Measurements from ENCODE around the gene TAF1. TPM values are rescaled to one million over a fixed set of nuclear protein-coding genes. Genes with fewer than 3 reads are reported as not detected.
"Not testable (repeated sequence)": the region's sequence is repeated elsewhere in the genome, so short reads cannot be mapped to it uniquely, and the experiment has no call there.

The TAF1 gene
- total RNA-seq, 4 donors from 2014 or later: 13.2 to 21.7 (median 19.1) TPM

GRCh38 chrX:71366674-71367256 is 608 bp downstream of the TAF1 start:
- H3K36me3 ChIP-seq: peaks cover 0 to 7% of the 10 kb centered on the region in 2 donors
- H3K27me3 ChIP-seq: no peaks in the 10 kb centered on the region
- DNase-seq (peak in 1 of 2 donors; percentile 14), ATAC-seq (peak; percentile 9 to 13)
- H3K9me3 ChIP-seq: no peaks in the 10 kb centered on the region
- peaks cover 8 to 12% of the 10 kb centered on the region in 2 donors for H3K4me1 ChIP-seq
- intact Hi-C loops (cut with DNase I; ENCODE audit: low total_unique reads): loop anchor here (1.0 to 10.0 kb wide), 5 partner anchors 82 to 1234 kb away; partner anchors contain the start of genes IGBP1, NONO, OGT and PIN4
- peak overlapping the region; percentile 81 to 96 (median 88) for H3K27ac ChIP-seq
- in situ Hi-C loops (cut with MboI; ENCODE audit: low sequenced_read_pairs in 4 of 4): loop anchor here in 2 of 4 donors (25.0 kb wide), 1 partner anchor 104 kb away; the partner anchor contains the start of gene ZMYM3 (in 2 of the 2)
- peak overlapping the region; percentile 63 to 85 (median 82) for H3K4me3 ChIP-seq
- TF ChIP-seq CTCF (IDR thresholded peaks at IDR 0.05 in 4 of 5, conservative IDR thresholded peaks at IDR 0.05 in 1 of 5): no peak
- no peak for TF ChIP-seq POLR2A (IDR thresholded peaks at IDR 0.05)

GRCh38 chrX:71367396-71367795 is 1.2 kb downstream of the TAF1 start:
- peak overlapping the region; percentile 63 to 85 (median 82) for H3K4me3 ChIP-seq
- H3K4me1 ChIP-seq: peaks cover 8 to 12% of the 10 kb centered on the region in 2 donors
- H3K36me3 ChIP-seq: peaks cover 0 to 7% of the 10 kb centered on the region in 2 donors
- ATAC-seq: no peak
- intact Hi-C loops (cut with DNase I; ENCODE audit: low total_unique reads): loop anchor here (5.0 to 10.0 kb wide), 3 partner anchors 83 to 1235 kb away; partner anchors contain the start of genes IGBP1, NONO and PIN4
- no peaks in the 10 kb centered on the region for H3K27me3 ChIP-seq
- H3K9me3 ChIP-seq: no peaks in the 10 kb centered on the region
- no peak for DNase-seq
- TF ChIP-seq POLR2A (IDR thresholded peaks at IDR 0.05): no peak
- no peak for TF ChIP-seq CTCF (IDR thresholded peaks at IDR 0.05 in 4 of 5, conservative IDR thresholded peaks at IDR 0.05 in 1 of 5)
- H3K27ac ChIP-seq: peak overlapping the region; percentile 81 to 96 (median 88)
- in situ Hi-C loops (cut with MboI; ENCODE audit: low sequenced_read_pairs in 4 of 4): loop anchor here in 2 of 4 donors (25.0 kb wide), 1 partner anchor 105 kb away; the partner anchor contains the start of gene ZMYM3 (in 2 of the 2)

GRCh38 chrX:71372388-71372787 is 6.2 kb downstream of the TAF1 start:
- DNase-seq (no peak), ATAC-seq (no peak)
- H3K27ac ChIP-seq: no peak overlapping the region
- H3K27me3 ChIP-seq: no peaks in the 10 kb centered on the region
- H3K4me1 ChIP-seq: peaks cover 8 to 12% of the 10 kb centered on the region in 2 donors
- intact Hi-C loops (cut with DNase I; ENCODE audit: low total_unique reads) (no loop called here), in situ Hi-C loops (cut with MboI; ENCODE audit: low sequenced_read_pairs in 4 of 4) (loop anchor here in 2 of 4 donors (25.0 kb wide), 1 partner anchor 110 kb away; the partner anchor contains the start of gene ZMYM3 (in 2 of the 2))
- H3K4me3 ChIP-seq: no peak overlapping the region
- no peaks in the 10 kb centered on the region for H3K9me3 ChIP-seq
- peaks cover 0 to 42% of the 10 kb centered on the region in 2 donors for H3K36me3 ChIP-seq
- TF ChIP-seq CTCF (IDR thresholded peaks at IDR 0.05 in 4 of 5, conservative IDR thresholded peaks at IDR 0.05 in 1 of 5) (no peak), POLR2A (IDR thresholded peaks at IDR 0.05) (no peak)

- DNase-seq: no peak
- TF ChIP-seq POLR2A (IDR thresholded peaks at IDR 0.05) (no peak), CTCF (IDR thresholded peaks at IDR 0.05 in 4 of 5, conservative IDR thresholded peaks at IDR 0.05 in 1 of 5) (no peak)
- intact Hi-C loops (cut with DNase I; ENCODE audit: low total_unique reads): no loop called here
These were observed 12.6 kb downstream of the TAF1 start for GRCh38 chrX:71378732-71379131.

GRCh38 chrX:71391725-71392124 is 25.6 kb downstream of the TAF1 start:
- ATAC-seq, H3K9me3 ChIP-seq: not testable (repeated sequence)

More at GRCh38 chrX:71378732-71379131, 12.6 kb downstream of the TAF1 start:
- Histone ChIP-seq H3K4me3 (no peak overlapping the region), H3K9me3 (no peaks in the 10 kb centered on the region), H3K27me3 (no peaks in the 10 kb centered on the region), H3K27ac (no peak overlapping the region), H3K4me1 (no peaks in the 10 kb centered on the region), H3K36me3 (peaks cover 0 to 90% of the 10 kb centered on the region in 2 donors)
- ATAC-seq: no peak
- in situ Hi-C loops (cut with MboI; ENCODE audit: low sequenced_read_pairs in 4 of 4): loop anchor here in 1 of 4 donors (25.0 kb wide), 1 partner anchor 184 kb away; no protein-coding TSS in a partner anchor

More at GRCh38 chrX:71391725-71392124, 25.6 kb downstream of the TAF1 start:
- H3K36me3 ChIP-seq: peaks cover 0 to 78% of the 10 kb centered on the region in 2 donors
- H3K27ac ChIP-seq; DNase-seq; H3K27me3 ChIP-seq; H3K4me3 ChIP-seq; H3K4me1 ChIP-seq; intact Hi-C loops (cut with DNase I; ENCODE audit: low total_unique reads): not testable (repeated sequence)
- in situ Hi-C loops (cut with MboI; ENCODE audit: low sequenced_read_pairs in 4 of 4): loop anchor here in 1 of 4 donors (25.0 kb wide), 1 partner anchor 171 kb away; no protein-coding TSS in a partner anchor
